IPS-18a (cell line): ENCODE measurements around the gene TBC1D14.

Experiments used
- H3K27ac ChIP-seq: one replicate; pipeline ENCODE4 v1.5.1; 2013; ENCODE audit warnings: low read length
- H3K27me3 ChIP-seq: one replicate; pipeline ENCODE4 v1.6.1; 2013; ENCODE audit warnings: mild to moderate bottlenecking, low read length; ENCODE audit not compliant: control insufficient read depth, insufficient read depth
- H3K36me3 ChIP-seq: one replicate; pipeline ENCODE4 v1.6.1; 2013; ENCODE audit warnings: low read depth, low read length; ENCODE audit not compliant: control insufficient read depth
- H3K4me1 ChIP-seq: one replicate; pipeline ENCODE4 v1.6.1; 2013; ENCODE audit warnings: low read depth, low read length; ENCODE audit not compliant: control insufficient read depth
- H3K4me3 ChIP-seq: one replicate; pipeline ENCODE4 v1.5.1; 2013; ENCODE audit warnings: low read length
- H3K9ac ChIP-seq: one replicate; pipeline ENCODE4 v1.6.1; 2013; ENCODE audit warnings: mild to moderate bottlenecking, low read length, moderate library complexity
- H3K9me3 ChIP-seq: one replicate; pipeline ENCODE4 v1.6.1; 2013; ENCODE audit warnings: low read depth, low read length; ENCODE audit not compliant: control insufficient read depth

TBC1D14 gene

DNA sequence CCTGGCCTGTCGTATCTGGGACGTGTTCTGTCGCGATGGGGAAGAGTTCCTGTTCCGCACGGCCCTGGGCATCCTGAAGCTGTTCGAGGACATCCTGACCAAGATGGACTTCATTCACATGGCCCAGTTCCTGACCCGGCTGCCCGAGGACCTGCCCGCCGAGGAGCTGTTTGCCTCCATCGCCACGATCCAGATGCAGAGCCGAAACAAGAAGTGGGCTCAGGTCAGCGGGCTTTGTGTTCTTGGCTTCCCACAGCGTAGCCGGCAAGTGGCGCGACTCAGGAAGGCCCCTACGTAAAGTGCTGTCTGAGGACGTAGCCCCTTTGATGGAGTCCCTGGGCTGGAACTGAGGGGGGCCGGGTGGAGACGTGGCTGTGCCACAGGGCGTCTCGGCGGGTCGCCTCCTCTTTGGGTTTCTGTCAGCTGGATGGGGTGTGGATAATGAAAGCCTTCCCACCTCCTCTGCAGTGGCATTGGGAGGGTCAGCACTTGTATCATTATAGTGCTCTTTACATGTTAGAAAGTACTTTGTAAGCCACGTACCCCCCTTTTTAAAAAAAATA is 115.5 kb downstream of the TBC1D14 start:
- Histone ChIP-seq H3K9ac (no peak overlapping the region), H3K9me3 (no peaks in the 10 kb centered on the region), H3K4me1 (no peaks in the 10 kb centered on the region), H3K27me3 (no peaks in the 10 kb centered on the region), H3K27ac (no peak overlapping the region), H3K36me3 (peaks cover 35% of the 10 kb centered on the region), H3K4me3 (no peak overlapping the region)

DNA sequence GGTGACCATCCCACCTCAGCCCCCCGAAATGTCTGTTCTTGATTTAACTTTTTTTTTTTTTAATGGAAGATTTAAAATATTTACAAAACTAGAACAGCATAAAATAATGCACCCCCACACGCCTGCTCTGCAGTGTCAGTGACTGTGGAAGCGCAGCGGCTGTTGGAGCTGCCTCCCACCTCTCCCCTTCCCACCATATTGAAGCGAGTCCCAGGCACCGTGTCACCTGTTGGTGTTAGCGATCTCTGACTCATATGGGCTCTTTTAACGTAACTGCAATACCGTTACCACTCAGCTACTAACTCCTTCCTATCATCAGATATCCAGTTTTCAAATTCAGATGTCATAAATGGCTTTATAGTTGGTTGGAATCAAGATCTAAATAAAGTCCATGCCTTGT is 116.5 kb downstream of the TBC1D14 start:
- Histone ChIP-seq H3K27me3 (no peaks in the 10 kb centered on the region), H3K4me3 (no peak overlapping the region), H3K27ac (no peak overlapping the region), H3K4me1 (no peaks in the 10 kb centered on the region), H3K9me3 (no peaks in the 10 kb centered on the region), H3K9ac (no peak overlapping the region), H3K36me3 (peaks cover 40% of the 10 kb centered on the region)

DNA sequence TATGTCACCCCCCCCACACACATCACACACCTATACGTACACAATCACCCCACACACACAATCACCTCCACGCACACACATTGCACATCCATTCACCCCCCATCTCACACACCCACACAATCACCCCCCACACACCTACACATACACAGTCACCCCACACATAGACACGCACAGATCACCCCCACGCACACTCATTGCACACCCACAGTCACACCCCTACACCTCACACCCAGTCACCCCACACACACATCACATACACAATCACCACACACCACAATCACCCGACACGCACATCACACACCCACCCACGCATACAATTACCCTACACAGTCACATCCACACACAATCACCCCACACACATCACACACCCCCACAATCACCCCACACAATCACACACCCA is 117.7 kb downstream of the TBC1D14 start:
- Histone ChIP-seq H3K4me1 (no peaks in the 10 kb centered on the region), H3K27me3 (no peaks in the 10 kb centered on the region), H3K9ac (no peak overlapping the region), H3K4me3 (no peak overlapping the region), H3K27ac (no peak overlapping the region), H3K9me3 (no peaks in the 10 kb centered on the region), H3K36me3 (peaks cover 46% of the 10 kb centered on the region)

GRCh38 chr4:7027913-7028312 is 118.3 kb downstream of the TBC1D14 start:
- H3K9ac ChIP-seq = no peak overlapping the region
- peaks cover 46% of the 10 kb centered on the region for H3K36me3 ChIP-seq
- no peaks in the 10 kb centered on the region for H3K4me1 ChIP-seq
- H3K27me3 ChIP-seq = no peaks in the 10 kb centered on the region
- no peak overlapping the region for H3K4me3 ChIP-seq
- no peak overlapping the region for H3K27ac ChIP-seq
- H3K9me3 ChIP-seq = no peaks in the 10 kb centered on the region

DNA sequence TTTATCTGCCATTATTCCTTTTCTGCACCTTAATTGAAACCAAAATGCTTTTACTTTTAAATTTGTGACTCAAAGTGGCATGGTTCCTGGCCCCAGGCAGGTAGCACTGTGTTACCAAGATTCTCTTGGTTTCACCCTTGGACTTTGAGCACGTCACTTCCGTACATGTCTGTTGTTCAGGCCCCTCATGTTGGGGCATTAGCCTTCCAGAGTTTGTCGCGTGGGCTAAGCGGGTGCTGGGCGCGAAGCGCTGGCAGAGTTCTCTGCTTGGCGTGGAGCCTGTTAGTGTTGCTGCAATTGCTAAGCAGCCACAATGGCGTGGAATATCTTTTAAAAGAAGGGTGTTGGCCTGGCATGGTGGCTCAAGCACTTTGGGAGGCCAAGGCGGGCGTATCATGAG is 119.6 kb downstream of the TBC1D14 start:
- no peaks in the 10 kb centered on the region for H3K27me3 ChIP-seq
- no peak overlapping the region for H3K9ac ChIP-seq
- H3K4me1 ChIP-seq = no peaks in the 10 kb centered on the region
- H3K36me3 ChIP-seq = peaks cover 46% of the 10 kb centered on the region
- no peak overlapping the region for H3K27ac ChIP-seq
- H3K9me3 ChIP-seq = no peaks in the 10 kb centered on the region
- no peak overlapping the region for H3K4me3 ChIP-seq

GRCh38 chr4:7029921-7030320 is 120.3 kb downstream of the TBC1D14 start:
- Histone ChIP-seq H3K27ac (no peak overlapping the region), H3K9me3 (no peaks in the 10 kb centered on the region), H3K4me1 (no peaks in the 10 kb centered on the region), H3K27me3 (no peaks in the 10 kb centered on the region), H3K36me3 (peaks cover 40% of the 10 kb centered on the region), H3K9ac (no peak overlapping the region), H3K4me3 (no peak overlapping the region)

DNA sequence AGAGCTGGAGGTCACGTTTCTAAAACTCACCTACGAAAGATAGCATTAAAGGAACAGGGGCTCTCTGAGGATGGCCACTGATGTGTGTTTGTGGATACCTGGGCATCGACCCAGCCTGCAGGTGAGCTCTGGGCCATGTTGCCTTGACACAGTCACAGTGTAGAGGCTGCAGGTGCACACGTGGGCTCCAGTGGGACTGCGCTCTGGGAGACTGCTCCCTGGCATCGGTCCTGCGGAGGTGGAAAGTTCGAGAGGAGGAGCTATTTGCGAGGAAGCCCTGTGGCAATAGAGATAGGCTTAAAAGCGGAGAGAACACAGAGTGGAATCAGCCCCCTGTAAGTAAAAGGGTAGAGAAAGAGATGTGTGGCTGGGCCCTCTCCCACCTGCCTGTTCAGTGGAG is 121.2 kb downstream of the TBC1D14 start:
- no peak overlapping the region for H3K4me3 ChIP-seq
- H3K4me1 ChIP-seq = no peaks in the 10 kb centered on the region
- H3K27me3 ChIP-seq = no peaks in the 10 kb centered on the region
- H3K9ac ChIP-seq = no peak overlapping the region
- H3K36me3 ChIP-seq = peaks cover 37% of the 10 kb centered on the region
- no peak overlapping the region for H3K27ac ChIP-seq
- H3K9me3 ChIP-seq = no peaks in the 10 kb centered on the region

DNA sequence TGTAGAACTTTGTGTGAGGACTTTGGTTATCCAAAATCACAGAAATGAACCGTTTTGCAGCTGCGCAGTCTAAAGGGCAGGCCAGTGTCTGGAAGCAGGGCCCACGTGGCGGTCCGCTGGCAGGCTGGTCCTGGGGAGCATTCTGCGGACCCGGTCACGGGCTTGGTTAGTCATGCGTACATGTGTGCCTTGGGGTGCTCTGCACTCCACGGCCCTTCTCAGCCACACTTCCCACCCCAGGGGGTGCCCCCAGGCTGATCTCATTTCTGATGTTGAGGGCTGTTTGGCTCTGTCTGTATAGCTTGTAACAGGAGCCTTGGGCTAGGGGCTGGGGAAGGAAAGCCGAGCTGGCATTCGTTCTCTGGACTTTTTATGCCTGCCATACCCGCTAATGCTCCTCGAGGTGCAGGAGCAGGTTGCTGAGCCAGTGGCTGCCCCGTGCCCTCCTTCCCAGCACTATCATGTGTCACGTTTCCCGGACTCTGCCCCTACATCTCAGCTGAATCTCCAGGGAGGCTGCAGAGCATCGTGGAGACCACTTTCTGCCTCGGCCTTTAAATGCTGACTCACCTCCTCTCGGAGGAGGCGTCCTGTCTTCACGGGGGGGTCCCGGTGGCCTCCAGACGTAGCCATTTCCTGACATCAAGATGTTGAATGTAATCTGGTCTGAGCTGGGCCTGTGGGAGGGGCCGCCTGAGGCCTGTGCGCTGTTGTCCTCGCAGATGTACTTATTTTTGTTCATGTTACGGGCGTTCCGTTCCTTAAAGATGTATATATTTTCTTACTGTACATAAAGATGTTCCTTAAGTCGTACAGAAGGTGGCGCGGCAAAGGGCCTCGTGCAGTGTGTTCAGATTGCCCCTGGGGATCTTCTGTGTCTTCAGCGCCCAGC is 122.2 kb downstream of the TBC1D14 start:
- no peaks in the 10 kb centered on the region for H3K9me3 ChIP-seq
- peaks cover 34% of the 10 kb centered on the region for H3K36me3 ChIP-seq
- H3K27ac ChIP-seq = no peak overlapping the region
- H3K27me3 ChIP-seq = no peaks in the 10 kb centered on the region
- H3K9ac ChIP-seq = no peak overlapping the region
- H3K4me3 ChIP-seq = no peak overlapping the region
- H3K4me1 ChIP-seq = no peaks in the 10 kb centered on the region

DNA sequence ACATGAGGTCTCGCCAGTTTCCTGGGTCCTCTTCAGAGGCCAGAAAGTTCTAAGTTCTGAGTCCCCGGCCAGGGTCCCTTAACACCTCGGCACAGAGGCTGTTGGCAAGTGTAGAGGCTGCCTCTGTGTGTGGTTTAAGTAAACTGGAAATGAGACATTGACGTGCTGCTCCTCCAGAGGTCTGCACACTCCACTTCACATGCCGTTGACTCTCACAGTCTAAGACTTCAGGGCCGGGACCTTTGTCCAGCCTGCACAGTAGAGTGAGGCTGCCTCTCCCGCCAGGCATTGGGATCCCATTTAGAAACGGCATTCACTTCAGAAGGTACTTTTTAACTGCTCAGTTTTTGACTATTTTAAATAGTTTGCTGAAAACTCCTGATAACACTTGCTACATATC is 123.0 kb downstream of the TBC1D14 start:
- Histone ChIP-seq H3K27me3 (no peaks in the 10 kb centered on the region), H3K4me3 (no peak overlapping the region), H3K27ac (no peak overlapping the region), H3K9me3 (no peaks in the 10 kb centered on the region), H3K36me3 (peaks cover 29% of the 10 kb centered on the region), H3K4me1 (no peaks in the 10 kb centered on the region), H3K9ac (no peak overlapping the region)

DNA sequence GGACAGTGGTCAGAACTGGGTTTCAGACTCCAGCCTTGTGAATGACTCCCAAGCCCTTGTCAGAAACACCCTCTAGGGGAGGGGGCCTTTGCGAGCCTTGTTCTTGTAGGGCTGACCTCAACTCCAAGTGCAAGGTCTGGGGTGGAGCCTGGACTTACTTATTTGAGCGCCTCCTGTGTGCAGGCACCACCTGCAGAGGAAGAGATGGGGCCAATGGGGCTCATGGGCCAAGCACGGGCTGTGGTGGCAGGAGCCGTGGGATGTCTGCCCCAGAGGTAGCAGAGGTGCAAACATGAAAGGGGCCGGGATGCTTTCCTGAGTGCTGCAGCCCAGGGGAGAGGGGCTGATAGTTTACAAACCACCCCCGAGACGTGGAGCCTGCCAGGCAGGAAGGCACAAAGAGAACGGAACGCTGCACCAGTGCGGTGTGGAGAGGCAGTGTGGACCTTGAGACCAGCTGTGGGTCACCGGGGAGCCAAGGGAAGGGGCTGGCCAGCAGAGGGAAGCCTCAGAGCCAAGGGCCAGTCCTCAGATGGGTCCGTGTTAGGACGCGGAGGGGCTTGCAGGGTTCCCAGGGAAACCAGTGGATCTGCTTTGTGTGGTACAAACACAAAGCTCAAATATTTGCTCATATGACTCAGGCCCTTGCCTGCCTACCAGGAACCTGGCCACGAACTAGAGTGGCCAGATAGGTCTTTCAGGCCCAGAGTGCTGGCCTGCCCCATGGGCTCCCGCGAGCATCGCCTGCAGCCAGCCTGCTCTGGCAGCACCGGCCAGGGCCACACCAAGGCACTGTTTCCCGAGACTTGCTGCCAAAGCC is 124.8 kb downstream of the TBC1D14 start:
- H3K4me1 ChIP-seq = no peaks in the 10 kb centered on the region
- H3K36me3 ChIP-seq = peaks cover 23% of the 10 kb centered on the region
- no peak overlapping the region for H3K9ac ChIP-seq
- H3K27me3 ChIP-seq = no peaks in the 10 kb centered on the region
- H3K4me3 ChIP-seq = no peak overlapping the region
- H3K9me3 ChIP-seq = no peaks in the 10 kb centered on the region
- H3K27ac ChIP-seq = no peak overlapping the region

- no peak overlapping the region for H3K4me3 ChIP-seq
These were observed 127.8 kb downstream of the TBC1D14 start for GRCh38 chr4:7037425-7037824.

More at GRCh38 chr4:7037425-7037824, 127.8 kb downstream of the TBC1D14 start:
- Histone ChIP-seq H3K9me3 (no peaks in the 10 kb centered on the region), H3K27me3 (peaks cover 22% of the 10 kb centered on the region), H3K27ac (no peak overlapping the region), H3K36me3 (no peaks in the 10 kb centered on the region), H3K9ac (no peak overlapping the region), H3K4me1 (no peaks in the 10 kb centered on the region)
